H1 (cell line): ENCODE measurements around the gene PRX. TPM values are rescaled to one million over a fixed set of nuclear protein-coding genes. Genes with fewer than 3 reads are reported as not detected.

Source experiments
- CTCF ChIA-PET: fragments of 300-600 bp; sonication (Branson Sonifier 250); formaldehyde crosslinking; loops from one replicate; lab custom pipeline; 2021; ENCODE audit not compliant: partially characterized antibody; lab: Charles Lee
- POLR2A ChIA-PET: fragments of 300-600 bp; sonication (Branson Sonifier 250); formaldehyde crosslinking; loops from one replicate; lab custom pipeline; 2021; ENCODE audit warnings: inconsistent platforms; ENCODE audit not compliant: partially characterized antibody; lab: Charles Lee
- DNase-seq, 2 experiments: peaks; one replicate each; pipeline versions ENCODE4 v3.0.0 to v3.0.0-alpha.2; 2010 to 2022; ENCODE audit warnings: low spot score in 2 of 2, low read depth in 1 of 2, mixed read lengths in 1 of 2
- FAIRE-seq: peaks from 2 replicates; lab custom pipeline; 2011; peaks lifted over from hg19 to GRCh38; lab: Jason Lieb, UNC
- H2AFZ ChIP-seq: 2 replicates; pipeline ENCODE4 v1.8.1; 2012; ENCODE audit warnings: low read length, inconsistent platforms
- H2AK5ac ChIP-seq: 2 replicates; pipeline ENCODE4 v1.6.1; 2013; ENCODE audit warnings: low read depth, low read length
- H2BK120ac ChIP-seq: replicated peaks from 2 replicates; pipeline ENCODE3; 2013; ENCODE audit warnings: low read depth, low read length, inconsistent platforms
- H2BK12ac ChIP-seq: 2 replicates; pipeline ENCODE4 v1.6.1; 2013; ENCODE audit warnings: low read depth, low read length
- H2BK15ac ChIP-seq: 2 replicates; pipeline ENCODE4 v1.6.1; 2013; ENCODE audit warnings: low read length
- H2BK20ac ChIP-seq: 2 replicates; pipeline ENCODE4 v1.6.1; 2013; ENCODE audit warnings: low read length
- H2BK5ac ChIP-seq: 2 replicates; pipeline ENCODE4 v1.6.1; 2013; ENCODE audit warnings: low read depth, low read length
- H3K14ac ChIP-seq: 2 replicates; pipeline ENCODE4 v1.6.1; 2013; ENCODE audit warnings: inconsistent platforms; ENCODE audit not compliant: insufficient read length
- H3K18ac ChIP-seq: 2 replicates; pipeline ENCODE4 v1.6.1; 2013; ENCODE audit warnings: low read length; ENCODE audit errors: extremely low read depth
- H3K23ac ChIP-seq: 2 replicates; pipeline ENCODE4 v1.6.1; 2013; ENCODE audit warnings: inconsistent platforms; ENCODE audit not compliant: insufficient read length
- H3K23me2 ChIP-seq: 2 replicates; pipeline ENCODE4 v1.6.1; 2013; ENCODE audit warnings: low read depth, low read length
- H3K27ac ChIP-seq: 2 replicates; pipeline ENCODE4 v1.6.1; 2011; ENCODE audit warnings: low read depth, low read length, inconsistent platforms
- H3K27me3 ChIP-seq, 4 experiments: replicated peaks in 1 of 4; 1 replicate in 1 of 4; 2 replicates in 3 of 4; pipeline versions ENCODE4 v1.6.1 to v1.8.1; 2011 to 2013; ENCODE audit warnings: low read length in 3 of 4, mild to moderate bottlenecking in 3 of 4, inconsistent platforms in 2 of 4, mixed read lengths in 2 of 4, moderate library complexity in 1 of 4; ENCODE audit not compliant: control insufficient read depth in 3 of 4, insufficient read depth in 3 of 4; ENCODE audit errors: extremely low read depth in 1 of 4
- H3K36me3 ChIP-seq, 4 experiments: 2 replicates each; pipeline versions ENCODE4 v1.6.1 to v1.8.1; 2011 to 2013; ENCODE audit warnings: mild to moderate bottlenecking in 4 of 4, low read length in 3 of 4, moderate library complexity in 2 of 4, control low read depth in 1 of 4, inconsistent platforms in 1 of 4; ENCODE audit not compliant: insufficient read depth in 4 of 4, control insufficient read depth in 2 of 4
- H3K4ac ChIP-seq: replicated peaks from 2 replicates; pipeline ENCODE3; 2013; ENCODE audit warnings: low read length, low read depth, mixed read lengths, inconsistent platforms; ENCODE audit not compliant: insufficient read length
- H3K4me1 ChIP-seq, 4 experiments: replicated peaks in 1 of 4; 1 replicate in 1 of 4; 2 replicates in 3 of 4; pipeline versions ENCODE4 v1.6.1 to v1.8.1; 2011 to 2013; ENCODE audit warnings: low read length in 3 of 4, inconsistent platforms in 2 of 4, mixed read lengths in 1 of 4; ENCODE audit not compliant: insufficient read depth in 4 of 4, control insufficient read depth in 3 of 4
- H3K4me2 ChIP-seq, 2 experiments: 2 replicates each; pipeline versions ENCODE4 v1.6.1 to v1.8.1; 2011 to 2013; ENCODE audit warnings: low read depth in 2 of 2, low read length in 2 of 2, control low read depth in 1 of 2, inconsistent platforms in 1 of 2, mild to moderate bottlenecking in 1 of 2; ENCODE audit not compliant: insufficient read depth in 1 of 2
- H3K4me3 ChIP-seq, 4 experiments: fragments of 200-600, 300-600 bp in 1 of 4; sonication (generic), shearing (Covaris generic), sonication (Bioruptor Twin) in 1 of 4; 2 replicates each; pipeline versions ENCODE4 v1.5.1 to v1.8.1; 2011 to 2016; ENCODE audit warnings: low read length in 4 of 4, low read depth in 3 of 4, control low read depth in 2 of 4, inconsistent platforms in 2 of 4, mild to moderate bottlenecking in 2 of 4, mixed read lengths in 1 of 4, moderate library complexity in 1 of 4; ENCODE audit not compliant: insufficient read depth in 2 of 4; ENCODE audit errors: extremely low read depth in 1 of 4
- H3K56ac ChIP-seq: replicated peaks from 2 replicates; pipeline ENCODE3; 2013; ENCODE audit warnings: low read depth, mild to moderate bottlenecking, mixed read lengths, low read length, inconsistent platforms; ENCODE audit not compliant: insufficient read length
- H3K79me1 ChIP-seq: 2 replicates; pipeline ENCODE4 v1.6.1; 2013; ENCODE audit warnings: low read depth, low read length, control low read depth
- H3K79me2 ChIP-seq, 2 experiments: 2 replicates each; pipeline versions ENCODE4 v1.6.1 to v1.8.1; 2012 to 2013; ENCODE audit warnings: low read length in 2 of 2, mild to moderate bottlenecking in 2 of 2, inconsistent platforms in 1 of 2; ENCODE audit not compliant: insufficient read depth in 2 of 2, control insufficient read depth in 1 of 2
- H3K9ac ChIP-seq, 4 experiments: replicated peaks in 1 of 4; 1 replicate in 1 of 4; 2 replicates in 3 of 4; pipeline versions ENCODE4 v1.6.1 to v1.8.1; 2011 to 2013; ENCODE audit warnings: low read depth in 3 of 4, low read length in 3 of 4, control low read depth in 2 of 4, mild to moderate bottlenecking in 2 of 4, moderate library complexity in 2 of 4, inconsistent platforms in 1 of 4; ENCODE audit errors: extremely low read depth in 1 of 4
- H3K9me3 ChIP-seq, 2 experiments: 2 replicates each; pipeline versions ENCODE4 v1.6.1 to v1.8.1; 2012 to 2013; ENCODE audit warnings: mild to moderate bottlenecking in 2 of 2, moderate library complexity in 2 of 2, control low read depth in 1 of 2, inconsistent platforms in 1 of 2, low read depth in 1 of 2, low read length in 1 of 2, mixed read lengths in 1 of 2; ENCODE audit not compliant: insufficient read depth in 2 of 2
- H4K20me1 ChIP-seq, 2 experiments: replicated peaks in 1 of 2; 2 replicates each; pipeline versions ENCODE3 to v1.8.1; 2011 to 2013; ENCODE audit warnings: inconsistent platforms in 2 of 2, low read length in 2 of 2, mild to moderate bottlenecking in 1 of 2; ENCODE audit not compliant: insufficient read depth in 2 of 2, control insufficient read depth in 1 of 2
- H4K5ac ChIP-seq: 2 replicates; pipeline ENCODE4 v1.6.1; 2013; ENCODE audit warnings: low read length, low read depth, mixed read lengths, inconsistent platforms; ENCODE audit not compliant: insufficient read length
- H4K8ac ChIP-seq: 2 replicates; pipeline ENCODE4 v1.8.0; 2013; ENCODE audit warnings: mild to moderate bottlenecking, moderate library complexity, low read length, inconsistent platforms; ENCODE audit not compliant: insufficient read depth; ENCODE audit errors: extremely low read depth
- H4K91ac ChIP-seq: replicated peaks from 2 replicates; pipeline ENCODE3; 2013; ENCODE audit warnings: low read length, mixed read lengths, inconsistent platforms; ENCODE audit not compliant: insufficient read length
- PHF8 ChIP-seq: fragments of 200-600 bp; sonication (generic); conservative IDR thresholded peaks from 2 replicates; pipeline ENCODE4 v1.7.1; 2012; ENCODE audit warnings: low read depth, mild to moderate bottlenecking, inconsistent platforms, low read length, moderate library complexity
- RAD21 ChIP-seq, 2 experiments: IDR thresholded peaks in 1 of 2; conservative IDR thresholded peaks in 1 of 2; 2 replicates each; pipeline ENCODE4 v1.6.1; 2011; ENCODE audit warnings: low read depth in 2 of 2, low read length in 2 of 2, improper control_type of control experiment in 1 of 2, inconsistent platforms in 1 of 2, mild to moderate bottlenecking in 1 of 2, moderate library complexity in 1 of 2
- SUZ12 ChIP-seq: fragments of 200-600 bp; sonication (generic); IDR thresholded peaks from 2 replicates; pipeline ENCODE4 v1.6.1; 2012; ENCODE audit warnings: mild to moderate bottlenecking, inconsistent platforms, low read length, moderate library complexity, mixed read lengths
- WGBS, 2 experiments: shearing (Covaris generic) in 1 of 2; methylation state at CpG; one replicate each; pipeline versions ENCODE4 v1.1.6 to v1.1.7; 2013 to 2015; ENCODE audit warnings: low lambda C conversion rate in 2 of 2, mixed read lengths in 2 of 2, inconsistent platforms in 1 of 2, low coverage in 1 of 2, missing lambda C conversion rate in 1 of 2; ENCODE audit not compliant: insufficient replicate concordance in 2 of 2, insufficient coverage in 1 of 2, insufficient read length in 1 of 2; ENCODE audit errors: extremely low coverage in 1 of 2, missing lambda C conversion rate in 1 of 2; 5-methylcytosine and 5-hydroxymethylcytosine counted together
- polyA plus RNA-seq, 7 experiments: library from polyadenylated mRNA; depleted of rRNA in 3 of 7; stranded (reverse) in 5 of 7; unstranded in 2 of 7; fragments of >200 nt in 5 of 7; fragments of 200-250 nt in 2 of 7; gene quantifications; 1 replicate in 5 of 7; 2 replicates in 1 of 7; 4 replicates in 1 of 7; pipeline versions ENCODE4 v1.2.1 to v1.2.3, GENCODE V29; 2011 to 2013; ENCODE audit warnings: missing spikeins in 2 of 7, mixed read lengths in 2 of 7
- total RNA-seq: library from RNA; stranded (reverse); fragmentation: NEBNext Ultra II Directional; extraction: Animal tissue kit (Norgen Biotek cat#: 25700); gene quantifications from 2 replicates; pipeline ENCODE4 v1.2.1, GENCODE V29; 2021

PRX gene
- total and polyA plus RNA-seq, 2 of the 8 experiments (the other 6 are each of a cell fraction or from before 2014, with no cell fraction given), result 2.8 to 5.8 TPM

- Histone ChIP-seq H4K20me1 (no peaks in the 10 kb centered on the region), H2BK20ac (no peak overlapping the region), H3K56ac (no peak overlapping the region), H2AFZ (no peak overlapping the region), H2BK120ac (no peak overlapping the region), H3K9ac (no peak overlapping the region), H3K14ac (no peak overlapping the region), H3K36me3 (peaks cover 0 to 2% (median 0%) of the 10 kb centered on the region in 4 experiments; a peak in 2 of 8 replicates), H4K8ac (no peak overlapping the region), H3K27ac (no peak overlapping the region), H3K27me3 (no peaks in the 10 kb centered on the region; a peak in 1 of 7 replicates), H2BK15ac (no peak overlapping the region), H4K5ac (no peak overlapping the region), H3K4me2 (no peak overlapping the region; a peak in 1 of 4 replicates), H3K79me1 (no peaks in the 10 kb centered on the region; the same call in 1 of the 2 replicates)
- POLR2A ChIA-PET, result interaction anchor here (0.5 to 3.3 kb wide), 19 partner anchors 10 to 150 kb away, joined by 3 to 18 read pairs (median 4); partner anchors contain the start of genes BLVRB and SERTAD3
- WGBS, 2 experiments, result 81% methylated on average over 7 of the region's 14 CpGs; no CpG with 5 or more reads in 1 of the 2 experiments
- no peak for DNase-seq
- no peak for TF ChIP-seq RAD21 (IDR thresholded peaks at IDR 0.05 in 1 of 2, conservative IDR thresholded peaks at IDR 0.05 in 1 of 2; ENCODE audit: low read depth in 2 of 2, low read length in 2 of 2)
- TF ChIP-seq PHF8, result no peak
- TF ChIP-seq SUZ12, result no peak
- TF ChIP-seq, all 59 proteins: peak for 0
- Histone ChIP-seq H2BK5ac (no peak overlapping the region), H3K79me2 (no peaks in the 10 kb centered on the region), H3K4me3 (peak overlapping the region in 3 of 4 experiments; percentile 47 to 70 (median 65); a peak in 6 of 8 replicates), H3K9me3 (no peaks in the 10 kb centered on the region), H3K23ac (no peak overlapping the region), H3K4me1 (peaks cover 4 to 7% (median 5%) of the 10 kb centered on the region in 4 experiments; a peak in 5 of 7 replicates), H3K23me2 (peaks cover 10% of the 10 kb centered on the region), H2AK5ac (no peak overlapping the region), H2BK12ac (no peak overlapping the region), H4K91ac (no peak overlapping the region), H3K18ac (no peak overlapping the region), H3K4ac (no peak overlapping the region)
- no peak for FAIRE-seq
- CTCF ChIA-PET, result interaction anchor here (0.6 to 4.4 kb wide), 34 partner anchors 8 to 280 kb away, joined by 3 to 41 read pairs (median 4); partner anchors contain the start of genes BLVRB, HIPK4, PRX and SERTAD3
These were observed 7.2 kb upstream of the PRX start for GRCh38 chr19:40420451-40420765.
